Stimulated activated CD4-positive, alpha-beta T cell treated with anti-CD3 and anti-CD28 coated beads, Interleukin-15, amount 100 ng/mL, for 1 hour (primary cell): Measurements from ENCODE around the gene METTL6.
"Not testable (repeated sequence)": the region's sequence is repeated elsewhere in the genome, so short reads cannot be mapped to it uniquely, and the experiment has no call there.

Experiments
- DNase-seq, 2 donors: peaks; one replicate each; pipeline ENCODE4 v3.0.0-alpha.2; 2020; ENCODE audit warnings: low read depth in 1 of 2, low spot score in 1 of 2

Gene METTL6

GRCh38 chr3:15451216-15452113, 24.1 kb upstream of the METTL6 start:
- no peak for DNase-seq

- no peak for DNase-seq
Measured at GRCh38 chr3:15450438-15451215, 23.3 kb upstream of the METTL6 start.

- no peak for DNase-seq
Measured at GRCh38 chr3:15449489-15450224, 22.3 kb upstream of the METTL6 start.

- DNase-seq = no peak
Measured at GRCh38 chr3:15443826-15444524, 16.6 kb upstream of the METTL6 start.

- no peak for DNase-seq
Measured at GRCh38 chr3:15440891-15441290, 13.5 kb upstream of the METTL6 start.

GRCh38 chr3:15439476-15439875, 12.1 kb upstream of the METTL6 start:
- no peak for DNase-seq

- no peak for DNase-seq
Measured at GRCh38 chr3:15438983-15439382, 11.6 kb upstream of the METTL6 start.

GRCh38 chr3:15436246-15436645, 8.9 kb upstream of the METTL6 start:
- no peak for DNase-seq

GRCh38 chr3:15434756-15435155, 7.4 kb upstream of the METTL6 start:
- no peak for DNase-seq

GRCh38 chr3:15433531-15433930, 6.2 kb upstream of the METTL6 start:
- no peak for DNase-seq

GRCh38 chr3:15431256-15431837, 4.0 kb upstream of the METTL6 start:
- no peak for DNase-seq

- DNase-seq = no peak
Measured at GRCh38 chr3:15430624-15431023, 3.3 kb upstream of the METTL6 start.

GRCh38 chr3:15429080-15429479, 1.7 kb upstream of the METTL6 start:
- DNase-seq = no peak

GRCh38 chr3:15428539-15428938, 1.2 kb upstream of the METTL6 start:
- DNase-seq = no peak

- DNase-seq = no peak
Measured at GRCh38 chr3:15427981-15428380, 637 bp upstream of the METTL6 start.

GRCh38 chr3:15426579-15427118, 695 bp downstream of the METTL6 start:
- DNase-seq = no peak

- no peak for DNase-seq
Measured at GRCh38 chr3:15420871-15421270, 6.5 kb downstream of the METTL6 start.

GRCh38 chr3:15410966-15411365, 16.4 kb downstream of the METTL6 start:
- DNase-seq = not testable (repeated sequence)

GRCh38 chr3:15409774-15410173, 17.6 kb downstream of the METTL6 start:
- DNase-seq = no peak

GRCh38 chr3:15409239-15409638, 18.1 kb downstream of the METTL6 start:
- no peak for DNase-seq
